ENCODE results near the gene RMI2. TPM values are rescaled to one million over a fixed set of nuclear protein-coding genes. Genes with fewer than 3 reads are reported as not detected.

Gene RMI2
- total RNA-seq, 1 experiment from 2014 or later, result 11.1 TPM

DNA sequence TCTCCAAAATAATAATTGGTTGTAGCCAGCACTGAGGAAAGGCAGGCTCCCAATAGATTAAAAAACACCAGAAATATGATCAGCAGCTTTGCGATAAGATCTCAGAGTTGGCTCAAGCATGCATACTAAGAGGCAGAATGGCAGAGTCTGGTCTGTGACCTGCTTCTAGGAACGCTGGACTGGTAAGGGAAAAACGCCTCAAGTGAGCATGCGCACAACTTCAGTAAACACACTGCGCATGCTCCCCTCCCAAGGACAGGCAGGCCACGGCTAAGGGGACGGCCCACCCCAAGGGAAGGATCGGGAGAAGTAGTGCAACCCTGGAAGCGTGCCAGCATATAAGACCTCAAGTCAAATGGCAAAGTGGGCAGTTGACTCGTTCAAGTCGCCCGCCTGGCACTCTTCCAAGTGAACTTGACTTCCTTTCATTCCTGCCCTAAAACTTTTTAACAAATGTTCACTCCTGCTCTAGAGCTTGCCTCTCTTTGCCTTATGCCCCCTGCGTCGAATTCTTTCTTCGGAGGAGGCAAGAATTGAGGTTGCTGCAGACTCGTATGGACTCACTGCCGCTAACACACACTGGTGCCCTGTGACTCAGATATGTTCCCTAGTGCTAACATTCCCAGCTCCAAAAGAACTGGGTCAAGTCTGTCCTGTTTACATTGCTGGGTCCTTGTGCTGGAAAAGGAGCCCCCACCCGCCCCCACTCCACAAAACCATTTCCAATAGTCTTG, 41.7 kb upstream of the RMI2 start:
- Histone ChIP-seq H3K27ac (ENCODE audit: low read length) (no peak overlapping the region), H3K27me3 (ENCODE audit: control insufficient read depth, insufficient read depth, low read length) (no peaks in the 10 kb centered on the region), H3K4me3 (ENCODE audit: low read depth in 2 of 2, low read length in 2 of 2) (no peak overlapping the region), H3K36me3 (ENCODE audit: control insufficient read depth, insufficient read depth, low read length) (no peaks in the 10 kb centered on the region), H3K9me3 (ENCODE audit: control insufficient read depth, insufficient read depth, low read depth, low read length) (no peaks in the 10 kb centered on the region), H3K4me1 (ENCODE audit: control insufficient read depth, insufficient read depth, low read length) (peaks cover 3% of the 10 kb centered on the region; the same call in 1 of the 2 replicates)
- no TSS peak for BruUV-seq (replicated peaks)
- ChIA-PET POLR2A (no interaction called here), CTCF (no interaction called here)
- ATAC-seq (no peak), DNase-seq (ENCODE audit: low read depth, low spot score) (no peak)
- TF ChIP-seq SIN3A (IDR thresholded peaks at IDR 0.05; ENCODE audit: borderline replicate concordance, insufficient read depth, low read depth, low read length) (no peak), POLR2AphosphoS5 (IDR thresholded peaks at IDR 0.05; ENCODE audit: low read depth, low read length) (no peak), TCF7L2 (IDR thresholded peaks at IDR 0.05; ENCODE audit: low read depth, low read length) (no peak)
- TF ChIP-seq, protein P1, sequence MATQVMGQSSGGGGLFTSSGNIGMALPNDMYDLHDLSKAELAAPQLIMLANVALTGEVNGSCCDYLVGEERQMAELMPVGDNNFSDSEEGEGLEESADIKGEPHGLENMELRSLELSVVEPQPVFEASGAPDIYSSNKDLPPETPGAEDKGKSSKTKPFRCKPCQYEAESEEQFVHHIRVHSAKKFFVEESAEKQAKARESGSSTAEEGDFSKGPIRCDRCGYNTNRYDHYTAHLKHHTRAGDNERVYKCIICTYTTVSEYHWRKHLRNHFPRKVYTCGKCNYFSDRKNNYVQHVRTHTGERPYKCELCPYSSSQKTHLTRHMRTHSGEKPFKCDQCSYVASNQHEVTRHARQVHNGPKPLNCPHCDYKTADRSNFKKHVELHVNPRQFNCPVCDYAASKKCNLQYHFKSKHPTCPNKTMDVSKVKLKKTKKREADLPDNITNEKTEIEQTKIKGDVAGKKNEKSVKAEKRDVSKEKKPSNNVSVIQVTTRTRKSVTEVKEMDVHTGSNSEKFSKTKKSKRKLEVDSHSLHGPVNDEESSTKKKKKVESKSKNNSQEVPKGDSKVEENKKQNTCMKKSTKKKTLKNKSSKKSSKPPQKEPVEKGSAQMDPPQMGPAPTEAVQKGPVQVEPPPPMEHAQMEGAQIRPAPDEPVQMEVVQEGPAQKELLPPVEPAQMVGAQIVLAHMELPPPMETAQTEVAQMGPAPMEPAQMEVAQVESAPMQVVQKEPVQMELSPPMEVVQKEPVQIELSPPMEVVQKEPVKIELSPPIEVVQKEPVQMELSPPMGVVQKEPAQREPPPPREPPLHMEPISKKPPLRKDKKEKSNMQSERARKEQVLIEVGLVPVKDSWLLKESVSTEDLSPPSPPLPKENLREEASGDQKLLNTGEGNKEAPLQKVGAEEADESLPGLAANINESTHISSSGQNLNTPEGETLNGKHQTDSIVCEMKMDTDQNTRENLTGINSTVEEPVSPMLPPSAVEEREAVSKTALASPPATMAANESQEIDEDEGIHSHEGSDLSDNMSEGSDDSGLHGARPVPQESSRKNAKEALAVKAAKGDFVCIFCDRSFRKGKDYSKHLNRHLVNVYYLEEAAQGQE (IDR thresholded peaks at IDR 0.05; ENCODE audit: insufficient read depth in 1 of 2, low read depth in 2 of 2, low read length in 1 of 2), result no peak
- TF ChIP-seq, protein P2, sequence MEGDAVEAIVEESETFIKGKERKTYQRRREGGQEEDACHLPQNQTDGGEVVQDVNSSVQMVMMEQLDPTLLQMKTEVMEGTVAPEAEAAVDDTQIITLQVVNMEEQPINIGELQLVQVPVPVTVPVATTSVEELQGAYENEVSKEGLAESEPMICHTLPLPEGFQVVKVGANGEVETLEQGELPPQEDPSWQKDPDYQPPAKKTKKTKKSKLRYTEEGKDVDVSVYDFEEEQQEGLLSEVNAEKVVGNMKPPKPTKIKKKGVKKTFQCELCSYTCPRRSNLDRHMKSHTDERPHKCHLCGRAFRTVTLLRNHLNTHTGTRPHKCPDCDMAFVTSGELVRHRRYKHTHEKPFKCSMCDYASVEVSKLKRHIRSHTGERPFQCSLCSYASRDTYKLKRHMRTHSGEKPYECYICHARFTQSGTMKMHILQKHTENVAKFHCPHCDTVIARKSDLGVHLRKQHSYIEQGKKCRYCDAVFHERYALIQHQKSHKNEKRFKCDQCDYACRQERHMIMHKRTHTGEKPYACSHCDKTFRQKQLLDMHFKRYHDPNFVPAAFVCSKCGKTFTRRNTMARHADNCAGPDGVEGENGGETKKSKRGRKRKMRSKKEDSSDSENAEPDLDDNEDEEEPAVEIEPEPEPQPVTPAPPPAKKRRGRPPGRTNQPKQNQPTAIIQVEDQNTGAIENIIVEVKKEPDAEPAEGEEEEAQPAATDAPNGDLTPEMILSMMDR (IDR thresholded peaks at IDR 0.05), result no peak
- intact Hi-C loops (cut with micrococcal nuclease; ENCODE audit: unreplicated experiment), result no loop called here
- in situ Hi-C loops (cut with HindIII; ENCODE audit: low pct_unique_long_range_greater_than_20kb, low sequenced_read_pairs), result no loop called here

DNA sequence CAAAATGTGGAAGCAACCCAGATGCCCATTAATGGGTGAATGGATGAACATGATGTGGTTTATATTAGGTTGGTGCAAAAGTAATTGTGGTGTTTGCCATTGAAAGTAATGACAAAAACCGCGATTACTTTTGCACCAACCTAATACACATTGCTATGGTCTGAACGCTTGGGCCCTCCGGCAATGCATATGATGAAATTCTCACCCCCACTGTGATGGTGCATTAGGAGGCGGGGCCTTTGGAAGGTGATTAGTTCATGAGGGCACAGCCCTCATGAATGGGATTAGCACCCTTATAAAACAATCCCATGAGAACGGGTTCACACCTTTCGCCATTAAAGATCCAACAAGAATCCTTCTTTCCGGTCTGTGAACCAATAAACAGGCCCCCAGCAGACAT, 38.9 kb upstream of the RMI2 start:
- Histone ChIP-seq H3K4me3 (ENCODE audit: low read depth in 2 of 2, low read length in 2 of 2) (no peak overlapping the region), H3K9me3 (ENCODE audit: control insufficient read depth, insufficient read depth, low read depth, low read length) (no peaks in the 10 kb centered on the region), H3K4me1 (ENCODE audit: control insufficient read depth, insufficient read depth, low read length) (peaks cover 3% of the 10 kb centered on the region; the same call in 1 of the 2 replicates), H3K27ac (ENCODE audit: low read length) (no peak overlapping the region), H3K36me3 (ENCODE audit: control insufficient read depth, insufficient read depth, low read length) (no peaks in the 10 kb centered on the region), H3K27me3 (ENCODE audit: control insufficient read depth, insufficient read depth, low read length) (no peaks in the 10 kb centered on the region)
- no peak for ATAC-seq
- CTCF ChIA-PET, result no interaction called here
- TF ChIP-seq SIN3A (IDR thresholded peaks at IDR 0.05; ENCODE audit: borderline replicate concordance, insufficient read depth, low read depth, low read length), result no peak
- TF ChIP-seq, protein P2 (IDR thresholded peaks at IDR 0.05), result no peak
- no peak for DNase-seq (ENCODE audit: low read depth, low spot score)
- in situ Hi-C loops (cut with HindIII; ENCODE audit: low pct_unique_long_range_greater_than_20kb, low sequenced_read_pairs) (no loop called here), intact Hi-C loops (cut with micrococcal nuclease; ENCODE audit: unreplicated experiment) (no loop called here)
- no TSS peak for BruUV-seq (replicated peaks)
- POLR2A ChIA-PET, result no interaction called here
